ENCODE measurements around the gene THSD4.
"Not testable (repeated sequence)": the region's sequence is repeated elsewhere in the genome, so short reads cannot be mapped to it uniquely, and the experiment has no call there.

Gene THSD4

DNA sequence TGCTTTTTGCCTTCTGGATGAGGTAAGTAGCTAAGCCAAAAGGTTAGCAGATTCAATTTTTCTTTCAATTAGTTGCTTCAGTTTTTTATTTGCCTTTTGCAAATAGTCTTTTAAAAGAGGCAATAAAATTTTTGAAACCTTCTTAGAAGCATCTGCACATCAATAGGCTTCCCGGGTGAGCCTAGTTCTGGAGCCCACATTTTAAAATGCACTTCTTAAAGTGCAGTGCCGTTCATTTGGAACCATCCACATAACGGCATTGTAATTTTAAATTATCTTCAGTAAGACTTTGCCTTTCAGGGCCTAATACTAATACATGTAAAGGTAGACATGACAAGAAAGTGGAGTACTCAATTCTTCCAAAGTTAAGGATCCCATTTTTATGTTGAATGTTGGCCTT is 269.2 kb downstream of the THSD4 start:
- DNase-seq (ENCODE audit: low read depth in 2 of 2): no peak

DNA sequence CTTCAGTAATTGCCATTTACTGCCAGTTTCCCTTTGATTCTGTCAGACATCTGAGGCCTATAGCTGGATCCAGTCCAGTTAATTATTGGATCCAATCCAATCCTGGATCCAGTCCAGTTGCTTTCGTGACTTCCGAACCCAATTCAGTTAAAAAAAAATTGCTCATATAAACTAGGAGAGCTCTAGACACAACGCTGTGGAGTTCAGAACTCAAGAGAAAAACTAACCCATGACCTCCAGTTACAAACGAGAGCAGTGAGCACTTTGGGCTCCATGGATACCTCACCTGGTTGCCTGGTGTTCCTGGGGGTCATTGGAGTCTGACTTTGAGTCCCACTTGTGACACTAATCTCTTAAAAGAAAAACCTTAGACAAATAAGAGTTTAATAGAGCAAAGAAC is 269.8 kb downstream of the THSD4 start:
- DNase-seq (ENCODE audit: low read depth in 2 of 2): no peak

DNA sequence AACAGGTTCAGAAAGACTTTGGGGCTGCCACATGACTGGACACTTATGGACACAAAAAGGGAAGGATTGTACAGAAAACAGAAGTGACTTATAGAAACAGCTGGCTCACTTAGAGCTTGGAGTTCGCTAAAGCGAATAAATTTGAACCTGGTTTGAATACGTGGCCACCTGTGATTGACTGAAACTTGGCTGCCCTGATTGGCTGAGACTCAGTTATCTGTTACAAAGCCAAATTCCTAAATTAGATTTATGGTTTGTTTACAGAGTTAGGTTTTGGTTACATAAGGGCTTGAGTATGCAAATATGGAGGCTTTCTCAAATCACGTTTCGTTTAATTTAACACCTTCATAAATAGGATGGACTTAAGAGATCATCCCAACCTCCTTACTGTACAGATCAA is 270.2 kb downstream of the THSD4 start:
- no peak for DNase-seq (ENCODE audit: low read depth in 2 of 2)

DNA sequence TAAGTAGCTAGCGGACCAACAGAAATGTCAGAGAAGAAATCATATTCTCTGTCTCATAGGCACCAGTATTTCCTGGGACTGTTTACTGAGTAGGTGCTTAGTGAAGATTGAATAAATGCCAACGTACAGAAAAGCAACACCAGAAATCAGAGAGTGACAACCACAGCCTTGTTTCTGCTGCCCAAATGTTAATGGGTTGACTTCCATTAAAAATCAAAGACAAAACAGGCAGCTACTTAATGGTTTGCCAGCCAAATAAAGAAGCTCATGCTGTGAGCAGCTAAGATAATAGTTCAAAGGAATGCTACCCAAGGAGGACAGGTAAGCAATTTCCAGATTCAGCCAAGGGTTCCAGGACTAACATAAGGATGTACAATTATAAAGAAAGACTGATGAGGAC is 270.7 kb downstream of the THSD4 start:
- no peak for DNase-seq (ENCODE audit: low read depth in 2 of 2)

DNA sequence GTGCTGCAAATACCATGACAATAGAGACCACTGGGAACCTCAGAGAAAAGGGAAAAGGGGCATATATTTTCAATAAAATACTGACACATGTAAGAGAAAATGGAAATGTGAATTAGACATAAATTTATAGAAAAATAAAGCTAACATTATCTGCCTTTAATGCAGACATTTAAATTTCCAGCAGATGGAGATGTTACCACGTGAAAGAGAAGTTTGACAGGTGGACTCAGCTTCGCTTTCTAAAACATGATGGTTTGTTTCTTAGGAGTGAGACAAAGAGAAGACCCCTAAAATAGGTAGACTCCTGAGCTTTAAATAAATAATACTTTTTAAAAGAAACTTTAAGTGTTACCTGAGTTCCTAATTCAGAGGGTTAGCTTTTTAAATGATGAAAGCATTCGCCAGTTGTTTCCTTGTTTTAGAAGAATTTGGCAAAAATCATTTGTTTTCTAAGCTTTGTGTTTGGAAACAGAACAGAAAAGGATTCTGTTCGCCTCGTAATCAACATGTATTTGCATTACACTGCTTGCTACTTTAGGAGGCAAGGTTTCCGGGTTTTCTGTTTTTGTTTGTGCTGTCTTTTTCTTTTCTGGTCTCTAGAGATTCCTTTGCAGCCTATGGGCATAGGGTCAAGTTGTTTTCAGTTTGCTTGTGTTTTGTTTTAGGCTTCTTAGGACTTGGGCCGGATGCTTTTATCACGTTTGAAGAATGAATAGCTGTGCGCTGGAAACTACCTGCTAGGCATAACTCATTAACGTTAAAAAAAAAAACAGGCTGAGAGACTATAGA is 271.4 kb downstream of the THSD4 start:
- DNase-seq (ENCODE audit: low read depth in 2 of 2): no peak

DNA sequence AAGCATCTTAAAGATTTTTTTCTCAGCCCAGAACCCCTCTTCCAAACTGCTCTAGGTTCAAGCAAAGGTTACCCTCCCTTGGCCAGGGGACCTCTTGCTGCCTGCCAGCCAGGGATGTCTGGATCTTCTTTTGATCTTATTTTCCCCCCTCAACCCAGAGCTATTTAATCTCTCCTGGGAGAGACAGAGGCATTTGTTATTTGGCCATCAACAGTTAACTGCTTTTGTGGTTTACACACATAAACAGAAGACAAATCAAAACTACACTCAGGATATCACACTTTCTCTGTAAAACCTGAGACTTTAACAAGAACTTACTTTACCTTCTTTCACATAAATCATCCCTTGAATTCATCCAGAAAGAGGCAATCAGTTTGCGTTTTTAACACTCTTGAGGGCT is 272.5 kb downstream of the THSD4 start:
- DNase-seq (ENCODE audit: low read depth in 2 of 2): no peak

DNA sequence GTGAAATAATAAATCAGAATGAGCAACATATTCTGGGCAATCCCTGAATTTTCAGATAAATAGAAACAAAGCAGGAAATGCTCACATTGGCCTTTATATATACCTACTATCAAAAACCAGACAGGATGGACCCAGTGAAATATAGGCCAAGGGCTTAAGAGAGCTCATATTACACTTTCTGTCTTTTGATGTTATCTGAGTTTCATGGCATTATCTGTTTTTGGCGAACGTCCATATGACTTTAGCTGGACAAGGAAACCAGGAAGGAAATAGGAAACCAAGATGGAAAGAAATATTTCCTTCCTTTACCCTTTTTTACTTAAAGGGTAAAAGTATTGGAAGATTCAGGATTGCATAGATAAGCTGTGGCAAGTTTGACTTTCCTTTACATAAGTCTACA is 274.8 kb downstream of the THSD4 start:
- no peak for DNase-seq (ENCODE audit: low read depth in 2 of 2)

DNA sequence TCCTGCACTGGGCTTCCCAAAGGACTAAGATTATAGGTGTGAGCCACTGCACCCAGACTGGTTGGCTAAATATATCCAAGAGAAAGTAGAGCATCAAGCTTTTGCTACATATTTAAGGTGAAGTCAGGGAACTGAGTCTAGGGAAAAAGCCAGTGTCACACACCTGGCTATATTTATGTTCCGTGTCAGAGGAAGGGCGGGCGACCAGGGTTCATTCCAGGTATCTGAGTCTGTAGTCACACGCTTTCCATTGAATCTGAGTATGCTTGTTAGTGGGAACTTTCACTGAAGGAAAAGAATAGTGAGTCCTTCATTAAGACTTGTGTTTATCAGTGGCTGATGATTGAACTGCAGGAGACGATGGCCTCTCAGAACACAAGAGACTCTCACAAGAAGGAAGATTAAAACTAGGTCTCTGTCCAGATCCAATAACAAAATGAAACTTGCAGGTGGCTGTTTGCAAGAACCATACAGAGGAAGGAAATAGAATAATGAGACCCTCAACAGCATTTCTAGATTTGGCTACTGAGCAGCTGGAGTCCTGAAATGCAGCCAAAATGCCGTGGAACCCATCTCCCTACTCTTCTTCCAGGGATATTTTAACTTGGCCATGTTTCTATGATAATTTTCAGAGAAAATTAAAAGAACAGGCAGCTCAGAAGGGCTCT is 276.3 kb downstream of the THSD4 start:
- no peak for DNase-seq (ENCODE audit: low read depth in 2 of 2)

DNA sequence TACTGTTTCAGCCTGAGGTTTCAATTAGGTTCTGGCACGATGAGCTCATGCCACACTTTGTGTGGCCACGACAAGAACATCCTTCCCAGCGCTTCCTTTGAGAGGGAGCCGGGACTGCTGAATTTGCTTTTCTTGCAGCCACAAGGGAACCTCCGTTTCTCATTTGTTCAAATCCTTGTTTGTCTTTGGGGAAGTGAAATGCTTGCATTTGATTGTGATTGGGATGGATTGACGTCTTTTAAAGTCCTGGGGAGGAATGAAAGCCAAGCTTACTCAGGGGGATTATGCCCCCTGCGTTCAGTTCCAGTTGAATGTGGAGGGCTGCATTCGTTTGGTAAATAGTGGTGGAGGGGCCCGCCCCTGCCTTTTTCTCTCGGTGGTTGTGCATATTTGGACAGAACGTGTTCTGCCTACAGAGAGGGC is 277.6 kb downstream of the THSD4 start:
- DNase-seq (ENCODE audit: low read depth in 2 of 2): no peak

DNA sequence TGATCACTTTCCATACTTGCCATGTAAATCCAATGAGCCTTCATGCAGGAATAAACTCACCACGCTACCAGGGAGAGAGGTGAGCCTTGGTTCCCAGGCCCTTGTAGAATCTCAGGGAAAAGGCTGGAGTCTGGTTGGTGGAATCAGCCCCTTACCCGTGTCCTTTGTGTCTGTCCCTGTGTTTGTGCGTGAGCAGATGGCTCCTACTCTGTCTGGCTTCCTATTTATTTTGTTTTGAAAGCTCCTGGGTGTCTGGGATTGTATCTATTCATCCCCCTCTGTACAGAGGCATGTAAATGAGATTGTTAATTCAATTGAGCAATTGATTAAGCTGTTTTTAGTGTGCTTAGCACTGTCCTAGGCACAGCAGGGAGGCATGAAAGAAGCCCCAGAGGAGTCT is 278.1 kb downstream of the THSD4 start:
- no peak for DNase-seq (ENCODE audit: low read depth in 2 of 2)

DNA sequence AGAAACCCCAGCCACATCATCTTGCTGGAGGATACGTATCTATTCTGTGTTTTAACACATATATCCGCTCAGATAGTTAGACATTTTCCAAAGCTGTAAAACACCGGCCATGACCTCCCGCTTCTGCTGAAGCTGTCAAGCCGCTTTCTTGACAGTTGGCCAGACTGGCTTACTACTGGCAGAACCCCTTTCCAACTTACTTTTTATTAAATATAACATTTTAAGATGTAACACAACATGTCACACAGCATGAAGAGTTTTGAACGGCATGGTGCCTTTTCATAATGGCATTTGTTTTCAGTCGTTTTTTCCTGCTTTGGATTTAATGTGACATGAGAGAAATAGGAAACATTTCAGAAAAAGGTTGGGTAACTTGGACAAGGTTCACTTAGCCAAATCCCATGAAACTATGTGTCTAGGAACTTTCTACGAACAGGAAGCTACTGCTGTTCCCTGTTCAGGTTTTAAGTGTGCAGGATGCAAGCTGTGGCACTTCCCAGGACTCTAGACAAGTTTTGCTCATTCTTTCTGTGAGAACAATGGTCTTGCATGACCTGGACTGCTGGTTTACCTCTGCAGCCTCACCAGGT is 281.4 kb downstream of the THSD4 start:
- DNase-seq (ENCODE audit: low read depth in 2 of 2): no peak

DNA sequence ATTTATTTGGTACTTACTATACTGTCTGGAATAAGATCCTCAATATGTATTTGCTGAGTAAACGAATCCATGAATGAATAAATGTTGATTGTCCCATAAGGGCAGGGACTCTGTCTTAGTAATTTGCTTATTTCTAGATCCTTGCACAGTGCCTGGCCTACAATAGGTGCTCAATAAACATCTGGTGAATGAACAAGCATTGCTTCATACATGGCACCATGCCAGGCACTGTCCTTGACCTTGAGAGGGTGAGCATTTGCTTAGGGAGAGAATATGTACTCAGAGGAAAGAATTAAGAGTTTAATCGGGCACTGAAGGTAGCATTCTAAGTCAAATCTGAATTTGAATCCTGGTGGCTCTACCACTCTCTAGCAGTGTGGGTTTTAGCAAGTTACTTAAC is 282.1 kb downstream of the THSD4 start:
- no peak for DNase-seq (ENCODE audit: low read depth in 2 of 2)

DNA sequence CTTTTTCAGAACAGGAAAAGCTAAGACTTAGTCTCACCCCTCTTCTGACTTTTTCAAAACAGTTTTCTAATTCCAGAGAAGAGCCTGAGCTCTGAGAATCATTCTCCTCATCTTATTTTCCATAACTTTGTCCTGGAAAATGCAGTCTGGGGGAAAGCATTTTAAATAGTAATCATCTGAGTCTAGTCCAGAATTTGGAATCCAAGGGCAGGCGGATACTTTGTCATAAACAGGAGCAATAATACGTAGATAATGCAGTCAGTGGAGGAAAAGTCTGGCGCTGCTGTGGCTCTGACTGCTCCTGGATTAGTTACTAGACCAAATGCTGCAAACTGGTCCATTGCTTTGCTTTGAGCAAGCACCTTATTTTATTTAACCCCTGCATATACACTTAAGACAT is 285.0 kb downstream of the THSD4 start:
- no peak for DNase-seq (ENCODE audit: low read depth in 2 of 2)

DNA sequence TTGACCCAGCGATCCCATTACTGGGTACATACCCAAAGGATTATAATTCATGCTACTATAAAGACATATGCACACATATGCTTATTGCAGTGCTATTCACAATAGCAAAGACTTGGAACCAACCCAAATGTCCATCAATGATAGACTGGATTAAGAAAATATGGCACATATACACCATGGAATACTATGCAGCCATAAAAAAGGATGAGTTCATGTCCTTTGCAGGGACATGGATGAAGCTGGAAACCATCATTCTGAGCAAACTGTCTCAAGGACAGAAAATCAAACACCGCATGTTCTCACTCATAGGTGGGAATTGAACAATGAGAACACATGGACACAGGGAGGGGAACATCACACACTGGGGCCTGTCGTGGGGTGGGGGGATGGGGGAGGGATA is 286.5 kb downstream of the THSD4 start:
- DNase-seq (ENCODE audit: low read depth in 2 of 2): not testable (repeated sequence)

DNA sequence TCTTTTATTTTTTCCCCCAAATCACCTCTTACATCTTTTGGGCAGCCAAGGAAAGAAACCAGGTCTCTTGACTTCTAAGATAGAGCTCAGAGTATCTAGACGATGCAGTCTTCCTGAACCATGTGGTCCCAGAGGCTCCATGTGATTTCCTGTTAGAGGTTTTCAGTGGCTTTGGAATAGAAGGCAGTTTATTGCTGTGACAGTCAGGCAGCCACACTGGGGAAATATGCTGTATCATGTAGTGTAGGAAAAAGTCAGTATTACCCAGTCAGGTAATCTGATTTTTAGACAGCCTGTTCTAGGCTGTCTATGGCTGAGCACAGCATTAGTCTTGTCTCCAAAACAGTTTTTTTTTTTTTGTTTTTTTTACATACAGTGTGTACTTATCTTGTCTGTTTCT is 294.3 kb downstream of the THSD4 start:
- DNase-seq (ENCODE audit: low read depth in 2 of 2): no peak

DNA sequence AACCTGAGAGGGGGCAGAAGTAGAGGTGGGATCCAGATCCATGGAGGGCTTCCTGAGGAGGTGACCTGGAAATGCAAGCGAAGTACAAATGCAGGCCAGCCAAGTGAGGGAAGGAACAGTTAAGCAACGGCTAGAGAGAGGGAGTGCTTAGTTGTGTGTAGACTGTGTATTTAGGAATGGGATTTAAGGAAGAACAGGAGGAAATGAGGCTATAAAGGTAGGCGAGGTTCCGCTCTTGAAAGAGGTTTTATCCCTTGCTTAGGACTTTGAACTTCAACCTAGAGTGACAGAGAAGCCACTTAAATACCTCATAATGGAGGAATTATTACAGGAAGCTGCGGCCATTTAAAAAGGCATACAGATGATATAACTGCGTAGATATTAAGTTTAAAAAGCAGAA is 295.1 kb downstream of the THSD4 start:
- DNase-seq (ENCODE audit: low read depth in 2 of 2): no peak

DNA sequence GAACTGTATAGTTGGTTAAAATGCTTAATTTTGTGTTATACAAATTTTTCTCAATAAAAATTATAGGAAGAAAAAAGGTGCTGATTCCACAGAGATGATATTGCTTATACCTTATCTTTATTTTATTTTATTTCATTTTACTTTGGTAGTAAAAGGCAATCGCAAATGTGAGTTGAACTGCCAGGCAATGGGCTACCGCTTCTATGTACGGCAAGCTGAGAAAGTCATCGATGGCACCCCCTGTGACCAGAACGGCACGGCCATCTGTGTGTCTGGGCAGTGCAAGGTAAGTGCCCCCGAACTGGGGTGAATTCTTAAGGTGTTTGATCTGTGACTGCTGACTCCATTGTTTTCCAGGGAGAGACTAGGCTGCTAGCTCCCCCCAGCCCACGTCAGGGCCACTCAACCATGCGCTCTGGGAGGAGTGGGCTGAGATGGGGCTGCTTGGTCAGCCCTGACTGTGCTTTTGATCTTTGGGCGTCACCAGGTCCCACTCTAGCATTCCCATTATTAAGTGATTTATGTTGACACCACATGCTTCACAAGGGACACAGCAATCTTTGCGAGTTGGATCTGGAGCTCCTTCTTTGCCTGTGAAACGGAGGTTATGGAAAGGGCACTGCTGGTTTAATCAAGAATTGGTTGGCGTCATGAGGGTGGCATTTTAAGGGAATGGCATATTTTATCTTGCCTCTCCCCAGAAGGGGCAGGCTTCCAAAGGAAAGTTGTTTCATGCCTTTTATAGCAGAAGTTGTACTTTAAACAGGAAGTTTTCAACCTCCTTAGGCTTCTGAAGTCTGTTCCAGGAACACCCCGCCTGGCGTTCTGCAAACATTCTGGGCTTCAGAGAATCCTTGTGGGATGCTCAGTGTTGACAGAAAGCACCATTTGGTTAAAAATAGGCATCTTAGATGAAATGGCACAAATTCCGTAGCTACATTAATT is 296.5 kb downstream of the THSD4 start:
- DNase-seq (ENCODE audit: low read depth in 2 of 2): no peak

DNA sequence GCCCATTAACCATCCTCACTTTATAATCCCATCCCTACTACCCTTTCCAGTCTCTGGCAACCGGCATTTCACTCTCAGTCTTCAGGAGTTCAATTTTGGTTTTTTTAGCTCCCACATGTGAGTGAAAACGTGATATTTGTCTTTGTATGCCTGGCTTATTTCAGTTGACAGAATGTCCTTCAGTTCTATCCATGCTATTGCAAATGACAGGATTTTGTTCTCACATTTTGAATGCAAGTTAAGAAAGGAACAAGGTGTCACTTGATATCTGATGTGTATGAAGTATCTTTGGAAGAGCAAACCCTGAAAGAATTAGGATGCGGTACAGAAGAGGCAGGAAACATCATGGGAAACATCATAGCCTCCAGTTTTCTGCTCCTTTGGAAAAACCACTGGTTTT is 298.1 kb downstream of the THSD4 start:
- no peak for DNase-seq (ENCODE audit: low read depth in 2 of 2)

DNA sequence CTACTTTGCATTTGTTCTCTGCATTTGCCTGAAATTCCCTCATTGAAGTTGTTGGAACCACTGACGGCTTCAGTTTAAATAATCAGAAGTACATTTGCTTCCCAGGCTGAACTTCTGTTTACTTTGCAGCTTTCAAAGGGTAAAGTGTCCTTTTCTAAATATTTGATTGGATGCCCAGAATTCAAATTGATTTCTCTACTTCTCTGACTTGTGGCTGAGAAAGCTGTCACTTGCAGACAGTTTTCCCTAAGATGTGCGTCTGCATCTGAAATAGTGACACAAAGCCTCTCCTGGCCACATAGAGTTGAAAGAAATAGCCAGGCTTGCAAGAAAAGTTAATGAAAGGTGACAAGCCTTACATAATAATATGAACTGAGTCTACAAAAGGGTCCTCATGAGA is 299.6 kb downstream of the THSD4 start:
- no peak for DNase-seq (ENCODE audit: low read depth in 2 of 2)

DNA sequence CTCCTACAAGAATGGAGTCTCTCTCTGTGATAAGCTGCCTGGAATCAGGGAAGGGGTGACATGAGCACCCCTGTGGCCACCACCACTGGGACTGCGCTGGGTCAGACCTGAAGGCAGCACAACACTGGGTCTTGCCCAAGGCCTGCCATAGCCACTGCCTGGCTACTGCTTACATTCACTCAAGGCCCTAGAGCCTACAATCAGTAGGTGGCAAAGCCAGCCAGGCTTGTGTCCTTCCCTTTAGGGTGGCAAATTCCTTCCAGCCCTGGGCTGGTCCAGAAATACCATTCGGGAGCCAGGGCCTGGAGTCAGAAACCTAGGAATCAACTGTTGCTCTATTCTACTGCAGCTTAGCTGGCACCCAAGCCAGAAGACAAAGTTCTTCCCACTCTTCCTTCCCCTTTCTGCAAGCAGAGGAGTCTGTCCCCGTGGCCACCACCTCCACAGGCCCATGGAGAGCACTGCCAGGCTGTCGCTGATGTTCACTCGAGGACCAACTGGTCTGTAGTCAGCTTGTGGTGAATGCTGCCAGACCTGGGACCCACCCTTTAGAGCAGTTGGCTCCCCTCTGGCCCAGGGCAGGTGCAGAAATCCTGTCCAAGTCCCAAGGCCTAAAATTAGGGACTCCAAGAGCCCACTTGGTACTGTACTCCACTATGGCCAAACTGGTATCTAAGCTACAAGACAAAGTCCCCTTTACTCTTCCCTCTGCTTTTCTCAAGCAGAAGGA is 307.4 kb downstream of the THSD4 start:
- no peak for DNase-seq (ENCODE audit: low read depth in 2 of 2)

DNA sequence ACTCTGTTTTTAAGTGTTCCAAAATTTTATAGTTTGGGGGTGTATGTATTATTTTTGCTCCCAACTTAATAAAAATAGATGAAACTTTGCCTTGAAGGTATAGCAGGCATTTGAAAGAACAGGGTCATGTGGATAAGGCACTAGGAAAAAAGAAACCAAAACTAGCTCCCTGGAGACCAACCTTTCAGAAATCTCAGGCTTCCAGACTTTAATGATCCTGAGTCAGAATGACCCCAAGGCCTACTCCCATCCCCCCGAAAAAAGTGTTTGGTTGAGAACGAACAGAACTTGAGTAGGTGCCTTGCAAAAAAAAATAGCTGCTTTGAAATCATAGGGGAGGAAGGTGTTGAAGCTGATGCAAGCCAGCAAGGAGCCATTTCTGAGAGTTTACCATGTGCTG is 309.5 kb downstream of the THSD4 start:
- DNase-seq (ENCODE audit: low read depth in 2 of 2): no peak
